MM.1S (cell line): ENCODE measurements around the gene EGLN3.

Source experiments
- CTCF ChIP-seq: fragments of 300-600 bp; sonication (generic); IDR thresholded peaks from 2 replicates; pipeline ENCODE4 v1.5.1; 2016; ENCODE audit warnings: antibody characterized with exemption, low read length, mixed read lengths
- EZH2 ChIP-seq: fragments of 300-600 bp; sonication (generic); optimal IDR thresholded peaks from 2 replicates; pipeline ENCODE3; 2017; ENCODE audit warnings: low read depth, mild to moderate bottlenecking, antibody characterized with exemption, low read length, mixed read lengths
- EZH2phosphoT487 ChIP-seq: fragments of 300-600 bp; sonication (generic); IDR thresholded peaks from 2 replicates; pipeline ENCODE4 v1.6.1; 2018; ENCODE audit warnings: antibody characterized with exemption, low read length

GRCh38 chr14:33936391-33936790, 14.5 kb downstream of the EGLN3 start:
- no peak for TF ChIP-seq CTCF
- TF ChIP-seq EZH2: no peak
- TF ChIP-seq EZH2phosphoT487: no peak
